Central memory CD8-positive, alpha-beta T cell (primary cell): Measurements from ENCODE around the gene TOR3A.

Experiments
- ATAC-seq: fragments of 150-1000 bp; cut with Tn5 transposase; replicated peaks from 2 replicates; pipeline ENCODE4 v1.10.0; 2022; ENCODE audit warnings: mild to moderate bottlenecking, moderate FRiP score, moderate number of reproducible peaks; ENCODE audit not compliant: poor library complexity, severe bottlenecking; ENCODE audit errors: extremely low read depth
- DNase-seq, 2 donors: peaks; one replicate each; pipeline ENCODE4 v3.0.0; 2021; ENCODE audit warnings: low spot score in 2 of 2
- H3K27ac Mint-ChIP-seq: one replicate; pipeline ENCODE4 v1.8.0; 2022; ENCODE audit warnings: low read depth, mild to moderate bottlenecking, moderate library complexity, mixed read lengths
- H3K27me3 Mint-ChIP-seq: one replicate; pipeline ENCODE4 v1.8.0; 2022; ENCODE audit warnings: mixed read lengths
- H3K36me3 Mint-ChIP-seq: one replicate; pipeline ENCODE4 v1.8.0; 2022; ENCODE audit warnings: mild to moderate bottlenecking, moderate library complexity, mixed read lengths; ENCODE audit not compliant: insufficient read depth
- H3K4me1 Mint-ChIP-seq: one replicate; pipeline ENCODE4 v1.8.0; 2022; ENCODE audit warnings: mixed read lengths
- H3K4me3 Mint-ChIP-seq: one replicate; pipeline ENCODE4 v1.8.0; 2022; ENCODE audit warnings: mild to moderate bottlenecking, moderate library complexity, mixed read lengths
- H3K9me3 Mint-ChIP-seq: one replicate; pipeline ENCODE4 v1.8.0; 2022; ENCODE audit warnings: mixed read lengths

Gene TOR3A

DNA sequence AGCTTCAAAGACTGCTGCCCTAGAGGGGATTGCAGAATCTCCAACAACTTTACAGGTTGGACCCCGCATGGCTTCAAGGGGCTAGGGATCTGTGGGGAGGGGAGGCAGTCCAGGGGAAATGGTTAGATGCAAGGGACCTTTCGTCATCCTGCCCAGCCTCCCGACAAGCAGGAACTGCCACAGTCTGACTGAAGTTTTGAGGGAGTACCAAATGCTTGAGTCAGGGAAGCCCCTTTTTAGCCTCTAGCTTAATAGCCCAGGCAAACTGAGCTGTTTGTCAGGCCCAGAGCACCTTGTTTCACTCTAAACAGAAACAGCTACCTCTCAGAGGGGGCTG, 1.1 kb downstream of the TOR3A start:
- DNase-seq: no peak
- Mint-ChIP-seq H3K4me1 (peaks cover 25% of the 10 kb centered on the region), H3K4me3 (peak overlapping the region; percentile 95), H3K27me3 (no peaks in the 10 kb centered on the region), H3K27ac (peak overlapping the region; percentile 96), H3K9me3 (no peaks in the 10 kb centered on the region), H3K36me3 (peaks cover 17% of the 10 kb centered on the region)
- ATAC-seq: no peak

DNA sequence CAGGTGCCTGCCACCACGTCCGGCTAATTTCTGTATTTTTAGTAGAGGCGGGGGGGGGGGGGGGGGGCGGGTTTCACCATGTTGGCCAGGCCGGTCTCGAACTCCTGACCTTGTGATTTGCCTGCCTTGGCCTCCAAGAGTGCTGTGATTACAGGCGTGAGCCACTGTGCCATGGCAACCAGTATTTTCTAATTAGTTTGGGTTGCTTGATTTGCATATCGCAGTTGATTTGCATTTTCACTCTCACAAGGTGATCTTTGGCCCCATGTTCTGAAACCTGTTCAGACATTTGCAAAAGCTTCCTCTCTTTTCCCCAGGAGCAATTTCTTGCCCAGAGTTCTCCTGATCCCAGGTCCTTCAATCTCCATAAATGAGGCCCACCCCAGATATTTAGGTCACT, 1.7 kb downstream of the TOR3A start:
- no peaks in the 10 kb centered on the region for H3K9me3 Mint-ChIP-seq
- DNase-seq: no peak
- peak overlapping the region; percentile 96 for H3K27ac Mint-ChIP-seq
- peak overlapping the region; percentile 95 for H3K4me3 Mint-ChIP-seq
- peaks cover 25% of the 10 kb centered on the region for H3K4me1 Mint-ChIP-seq
- no peak for ATAC-seq
- H3K36me3 Mint-ChIP-seq: peaks cover 17% of the 10 kb centered on the region
- H3K27me3 Mint-ChIP-seq: no peaks in the 10 kb centered on the region

- Mint-ChIP-seq H3K4me3 (no peak overlapping the region), H3K36me3 (peaks cover 18% of the 10 kb centered on the region), H3K27me3 (no peaks in the 10 kb centered on the region), H3K4me1 (peaks cover 14% of the 10 kb centered on the region), H3K27ac (no peak overlapping the region), H3K9me3 (no peaks in the 10 kb centered on the region)
- DNase-seq (no peak), ATAC-seq (no peak)
Observed at GRCh38 chr1:179087665-179088064, 5.8 kb downstream of the TOR3A start.

GRCh38 chr1:179089827-179090482, 8.1 kb downstream of the TOR3A start:
- Mint-ChIP-seq H3K36me3 (peaks cover 21% of the 10 kb centered on the region), H3K27me3 (no peaks in the 10 kb centered on the region), H3K9me3 (no peaks in the 10 kb centered on the region), H3K4me3 (no peak overlapping the region), H3K27ac (no peak overlapping the region), H3K4me1 (peaks cover 5% of the 10 kb centered on the region)
- DNase-seq (no peak), ATAC-seq (no peak)

DNA sequence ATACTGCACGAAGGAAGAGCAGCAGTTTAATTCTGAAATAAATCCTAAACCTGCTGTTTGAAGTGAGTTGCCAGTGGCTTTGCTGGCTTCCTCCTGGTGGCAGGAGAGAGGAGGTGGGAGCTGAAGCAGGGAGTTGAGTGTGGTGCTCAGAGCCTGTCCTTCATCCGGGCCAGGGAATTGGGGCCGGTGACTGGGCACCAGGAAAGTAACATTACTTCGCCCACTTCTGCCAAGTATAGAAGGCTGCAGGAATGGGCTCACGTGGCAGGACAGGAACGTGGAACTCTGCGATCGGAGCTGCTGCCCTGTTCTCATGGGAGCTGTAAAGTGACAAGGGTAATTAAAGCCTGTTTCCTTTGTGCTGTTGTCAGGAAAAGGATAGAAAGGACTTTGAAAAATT, 8.7 kb downstream of the TOR3A start:
- ATAC-seq (no peak), DNase-seq (no peak)
- Mint-ChIP-seq H3K36me3 (peaks cover 21% of the 10 kb centered on the region), H3K9me3 (no peaks in the 10 kb centered on the region), H3K27me3 (no peaks in the 10 kb centered on the region), H3K4me3 (no peak overlapping the region), H3K27ac (peak overlapping the region; percentile 25), H3K4me1 (peaks cover 5% of the 10 kb centered on the region)

- Mint-ChIP-seq H3K4me3 (no peak overlapping the region), H3K27ac (peak overlapping the region; percentile 25), H3K36me3 (peaks cover 21% of the 10 kb centered on the region), H3K4me1 (peaks cover 5% of the 10 kb centered on the region), H3K27me3 (no peaks in the 10 kb centered on the region), H3K9me3 (no peaks in the 10 kb centered on the region)
- DNase-seq (no peak), ATAC-seq (no peak)
Observed at GRCh38 chr1:179090923-179091322, 9.1 kb downstream of the TOR3A start.

DNA sequence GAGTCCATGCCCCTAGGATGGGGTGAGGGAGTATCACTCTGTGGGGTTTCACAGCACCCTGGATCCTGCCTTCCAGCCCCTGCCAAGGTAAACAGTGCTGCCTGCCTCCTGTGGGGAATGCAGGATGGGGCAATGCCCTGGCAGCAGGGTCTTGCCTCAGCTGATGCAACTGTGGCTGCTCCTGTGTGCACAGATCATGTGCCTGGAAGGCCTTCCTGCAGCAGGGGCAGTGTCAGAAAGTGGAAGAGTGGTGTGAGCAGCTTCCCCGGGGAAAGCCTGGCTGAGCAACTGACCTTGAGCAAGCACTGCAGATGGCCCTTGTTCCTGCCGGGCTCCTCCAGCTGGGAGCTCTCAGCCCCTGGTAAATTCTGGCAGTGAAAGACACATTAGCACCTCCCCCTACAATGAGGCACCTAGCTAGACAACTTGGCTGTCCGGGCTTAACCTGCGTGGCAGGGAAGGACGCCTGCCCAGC, 9.9 kb downstream of the TOR3A start:
- no peak for ATAC-seq
- Mint-ChIP-seq H3K9me3 (no peaks in the 10 kb centered on the region), H3K27me3 (no peaks in the 10 kb centered on the region), H3K4me1 (peaks cover 5% of the 10 kb centered on the region), H3K4me3 (no peak overlapping the region), H3K36me3 (peaks cover 19% of the 10 kb centered on the region), H3K27ac (peak overlapping the region; percentile 25)
- DNase-seq: no peak

GRCh38 chr1:179092896-179093461, 11.1 kb downstream of the TOR3A start:
- H3K4me1 Mint-ChIP-seq: peaks cover 5% of the 10 kb centered on the region
- H3K4me3 Mint-ChIP-seq: no peak overlapping the region
- DNase-seq (no peak), ATAC-seq (no peak)
- no peaks in the 10 kb centered on the region for H3K9me3 Mint-ChIP-seq
- H3K27ac Mint-ChIP-seq: peak overlapping the region; percentile 33
- peaks cover 22% of the 10 kb centered on the region for H3K36me3 Mint-ChIP-seq
- H3K27me3 Mint-ChIP-seq: no peaks in the 10 kb centered on the region

GRCh38 chr1:179094818-179095217, 12.9 kb downstream of the TOR3A start:
- H3K4me1 Mint-ChIP-seq: peaks cover 5% of the 10 kb centered on the region
- H3K9me3 Mint-ChIP-seq: no peaks in the 10 kb centered on the region
- ATAC-seq: no peak
- no peak for DNase-seq
- H3K27me3 Mint-ChIP-seq: no peaks in the 10 kb centered on the region
- H3K4me3 Mint-ChIP-seq: no peak overlapping the region
- peaks cover 18% of the 10 kb centered on the region for H3K36me3 Mint-ChIP-seq
- H3K27ac Mint-ChIP-seq: no peak overlapping the region

GRCh38 chr1:179095377-179095776, 13.5 kb downstream of the TOR3A start:
- H3K9me3 Mint-ChIP-seq: no peaks in the 10 kb centered on the region
- ATAC-seq (no peak), DNase-seq (no peak)
- no peaks in the 10 kb centered on the region for H3K27me3 Mint-ChIP-seq
- H3K4me3 Mint-ChIP-seq: no peak overlapping the region
- H3K36me3 Mint-ChIP-seq: peaks cover 17% of the 10 kb centered on the region
- H3K4me1 Mint-ChIP-seq: peaks cover 2% of the 10 kb centered on the region
- no peak overlapping the region for H3K27ac Mint-ChIP-seq

DNA sequence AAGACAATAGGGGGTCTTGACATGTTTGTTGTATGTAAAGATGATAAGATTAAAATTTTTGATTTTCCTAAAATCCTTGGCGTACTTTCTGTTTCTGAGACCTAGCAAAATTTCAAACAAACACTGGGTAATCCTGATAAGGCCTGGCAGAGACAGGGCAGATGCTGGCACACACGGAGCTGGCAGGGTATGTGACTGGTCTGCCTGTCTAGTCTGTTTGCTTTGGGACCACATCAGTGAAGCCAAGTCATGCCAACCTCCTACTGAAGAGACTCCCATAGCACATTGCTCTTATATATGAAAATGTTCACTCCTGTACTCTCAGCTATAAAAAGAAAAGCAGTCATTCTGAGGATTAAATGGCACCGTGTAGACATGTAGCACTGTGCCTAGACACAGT, 14.1 kb downstream of the TOR3A start:
- Mint-ChIP-seq H3K9me3 (no peaks in the 10 kb centered on the region), H3K4me1 (no peaks in the 10 kb centered on the region), H3K36me3 (peaks cover 19% of the 10 kb centered on the region), H3K27ac (no peak overlapping the region), H3K27me3 (no peaks in the 10 kb centered on the region), H3K4me3 (no peak overlapping the region)
- ATAC-seq (no peak), DNase-seq (no peak)

DNA sequence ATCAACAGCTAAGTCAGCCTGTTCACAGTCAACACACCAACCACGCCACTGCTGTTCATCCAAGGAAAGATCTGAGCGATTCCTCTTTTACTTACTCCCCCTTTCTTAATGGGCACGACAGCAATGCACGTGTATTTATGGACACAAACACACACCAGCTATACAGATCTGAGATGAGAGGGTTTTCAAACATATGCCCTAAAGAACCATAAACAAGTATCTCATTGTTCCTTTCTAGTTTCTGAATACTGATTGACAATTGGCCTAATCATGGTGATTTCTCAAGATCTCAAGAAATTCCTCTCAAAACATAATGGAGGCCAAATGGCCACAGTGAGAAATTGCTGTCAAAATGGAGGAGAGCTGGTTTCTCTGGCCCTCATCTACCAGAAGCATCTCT, 18.0 kb downstream of the TOR3A start:
- Mint-ChIP-seq H3K36me3 (peaks cover 10% of the 10 kb centered on the region), H3K4me1 (no peaks in the 10 kb centered on the region), H3K4me3 (no peak overlapping the region), H3K27me3 (no peaks in the 10 kb centered on the region), H3K27ac (no peak overlapping the region), H3K9me3 (no peaks in the 10 kb centered on the region)
- ATAC-seq (no peak), DNase-seq (no peak)

GRCh38 chr1:179101566-179101965, 19.7 kb downstream of the TOR3A start:
- no peaks in the 10 kb centered on the region for H3K27me3 Mint-ChIP-seq
- H3K4me1 Mint-ChIP-seq: no peaks in the 10 kb centered on the region
- ATAC-seq: no peak
- no peaks in the 10 kb centered on the region for H3K9me3 Mint-ChIP-seq
- DNase-seq: no peak
- no peak overlapping the region for H3K4me3 Mint-ChIP-seq
- peak overlapping the region; percentile 46 for H3K27ac Mint-ChIP-seq
- peaks cover 10% of the 10 kb centered on the region for H3K36me3 Mint-ChIP-seq
